K562 (cell line): ENCODE results near the gene P2RY11. TPM values are rescaled to one million over a fixed set of nuclear protein-coding genes. Genes with fewer than 3 reads are reported as not detected.

Source experiments
- ATAC-seq: fragments of 200-7000 bp; cut with Tn5 transposase; 3 replicates; pipeline ENCODE4 v1.9.1; 2020; ENCODE audit warnings: moderate library complexity
- BruUV-seq: library from RNA; stranded (reverse); fragments of 400-500 nt; replicated peaks from 2 replicates; lab custom pipeline; 2021; lab: Mats Ljungman, UMichigan
- CTCF ChIA-PET: fragments of 300-600 bp; formaldehyde crosslinking; extraction: SDS; loops from one replicate; lab custom pipeline; 2021; ENCODE audit warnings: low intra/inter-chr PET ratio; lab: Yijun Ruan, JAX
- POLR2A ChIA-PET: fragments of 300-600, 350-650 bp; sonication (Branson Sonifier 250); formaldehyde crosslinking; extraction: SDS; loops from one replicate; lab custom pipeline; 2021; ENCODE audit warnings: antibody characterized with exemption, inconsistent platforms; lab: Yijun Ruan, JAX
- DNase-seq, 4 experiments: peaks; one replicate each; pipeline versions ENCODE4 v3.0.0 to v3.0.0-alpha.2; 2011 to 2018; ENCODE audit warnings: low spot score in 3 of 4, mixed read lengths in 3 of 4; ENCODE audit errors: extremely low read depth in 1 of 4
- FAIRE-seq: peaks from 2 replicates; lab custom pipeline; 2011; peaks lifted over from hg19 to GRCh38; lab: Jason Lieb, UNC
- H2AFZ ChIP-seq: 2 replicates; pipeline ENCODE4 v1.6.0; 2011; ENCODE audit warnings: low read depth, low read length, control low read depth, inconsistent platforms
- H3K27ac ChIP-seq: fragments of 200-600 bp; 3 replicates; pipeline ENCODE4 v1.8.0; 2011; ENCODE audit warnings: low read depth, mild to moderate bottlenecking, control low read depth, inconsistent platforms, low read length, moderate library complexity, mixed read lengths; ENCODE audit errors: extremely low read depth
- H3K27me3 ChIP-seq, 2 experiments: fragments of 300-600 bp in 1 of 2; 2 replicates in 1 of 2; 3 replicates in 1 of 2; pipeline versions ENCODE4 v1.6.0 to v1.8.0; 2011; ENCODE audit warnings: inconsistent platforms in 2 of 2, low read length in 2 of 2, mild to moderate bottlenecking in 1 of 2, mixed read lengths in 1 of 2, moderate library complexity in 1 of 2; ENCODE audit not compliant: control insufficient read depth in 2 of 2, insufficient read depth in 2 of 2
- H3K36me3 ChIP-seq: fragments of 300-600 bp; 3 replicates; pipeline ENCODE4 v1.8.0; 2011; ENCODE audit warnings: mild to moderate bottlenecking, low read length, inconsistent platforms; ENCODE audit not compliant: control insufficient read depth, insufficient read depth
- H3K4me1 ChIP-seq, 2 experiments: fragments of 200-600 bp in 1 of 2; replicated peaks in 1 of 2; 2 replicates in 1 of 2; 3 replicates in 1 of 2; pipeline versions ENCODE4 v1.5.1 to v1.8.0; 2011; ENCODE audit warnings: inconsistent platforms in 2 of 2, low read length in 2 of 2, mild to moderate bottlenecking in 1 of 2, mixed read lengths in 1 of 2, moderate library complexity in 1 of 2; ENCODE audit not compliant: control insufficient read depth in 2 of 2, insufficient read depth in 2 of 2
- H3K4me2 ChIP-seq: 2 replicates; pipeline ENCODE4 v1.6.1; 2011; ENCODE audit warnings: low read length, control low read depth, inconsistent platforms, mixed read lengths; ENCODE audit not compliant: insufficient read depth
- H3K4me3 ChIP-seq: fragments of 200-600 bp; sonication (generic), shearing (Covaris generic); 2 replicates; pipeline ENCODE4 v1.5.1; 2016; ENCODE audit warnings: control low read depth, inconsistent platforms
- H3K79me2 ChIP-seq: fragments of 200-600 bp; 3 replicates; pipeline ENCODE4 v1.8.0; 2011; ENCODE audit warnings: low read length, inconsistent platforms; ENCODE audit not compliant: control insufficient read depth, insufficient read depth
- H3K9ac ChIP-seq, 2 experiments: 2 replicates each; pipeline versions ENCODE4 v1.6.0 to v1.6.1; 2011; ENCODE audit warnings: low read depth in 2 of 2, low read length in 2 of 2, control low read depth in 1 of 2, inconsistent platforms in 1 of 2, mild to moderate bottlenecking in 1 of 2, mixed read lengths in 1 of 2; ENCODE audit not compliant: insufficient read depth in 1 of 2
- H3K9me1 ChIP-seq: one replicate; pipeline ENCODE4 v1.6.0; 2011; ENCODE audit warnings: inconsistent platforms, mild to moderate bottlenecking, low read length, moderate library complexity; ENCODE audit not compliant: control insufficient read depth, insufficient read depth
- H3K9me3 ChIP-seq: replicated peaks from 2 replicates; pipeline ENCODE4 v1.5.1; 2011; ENCODE audit warnings: low read depth, low read length, inconsistent platforms; ENCODE audit not compliant: control insufficient read depth, insufficient read depth
- H4K20me1 ChIP-seq: replicated peaks from 2 replicates; pipeline ENCODE4 v1.6.1; 2011; ENCODE audit warnings: low read length, inconsistent platforms, mixed read lengths; ENCODE audit not compliant: control insufficient read depth, insufficient read depth
- GTF3C2 ChIP-seq: IDR thresholded peaks from 3 replicates; pipeline ENCODE4 v1.6.1; 2011; ENCODE audit warnings: borderline replicate concordance, mild to moderate bottlenecking, moderate library complexity; ENCODE audit not compliant: insufficient read length; ENCODE audit errors: extremely low read depth
- HES1 ChIP-seq: fragments of 450-650 bp; IDR thresholded peaks from 2 replicates; pipeline ENCODE4 v1.6.1; 2016; ENCODE audit warnings: low read depth, mild to moderate bottlenecking, moderate library complexity
- MED1 ChIP-seq: sonication (generic); formaldehyde crosslinking; IDR thresholded peaks from 2 replicates; pipeline ENCODE4 v1.8.1; 2023; ENCODE audit warnings: missing genetic modification reagents, borderline replicate concordance
- POLR2AphosphoS5 ChIP-seq: IDR thresholded peaks from 2 replicates; pipeline ENCODE4 v1.6.1; 2011; ENCODE audit warnings: mild to moderate bottlenecking, low read depth, low read length, moderate library complexity; ENCODE audit not compliant: control insufficient read depth, insufficient read depth
- POLR2G ChIP-seq: fragments of 200-400 bp; formaldehyde crosslinking; IDR thresholded peaks from 2 replicates; pipeline ENCODE4 v1.6.1; 2017; ENCODE audit warnings: low read depth, mild to moderate bottlenecking, antibody characterized with exemption, low read length, moderate library complexity
- RBM22 ChIP-seq: fragments of 200-400 bp; formaldehyde crosslinking; IDR thresholded peaks from 2 replicates; pipeline ENCODE4 v1.6.1; 2018; ENCODE audit warnings: low read length, low read depth; ENCODE audit not compliant: poor library complexity, severe bottlenecking
- TAF1 ChIP-seq: IDR thresholded peaks from 2 replicates; pipeline ENCODE4 v1.6.1; 2011; ENCODE audit warnings: mild to moderate bottlenecking, low read length, moderate library complexity; ENCODE audit not compliant: insufficient read depth, control insufficient read depth, severe bottlenecking; ENCODE audit errors: extremely low read depth
- ZEB2 ChIP-seq: fragments of 450-650 bp; IDR thresholded peaks from 2 replicates; pipeline ENCODE4 v1.6.1; 2016
- WGBS: fragments of 100-300 bp; shearing (Covaris generic); methylation state at CpG from one replicate; pipeline ENCODE4 v1.1.6; 2016; ENCODE audit warnings: low coverage, mixed read lengths; ENCODE audit not compliant: insufficient coverage; ENCODE audit errors: missing lambda C conversion rate; 5-methylcytosine and 5-hydroxymethylcytosine counted together
- in situ Hi-C: fragments of 300-500 bp; cut with MboI; formaldehyde crosslinking; loops from 4 replicates; pipeline ENCODE4 v1.15.0; 2018; ENCODE audit warnings: inconsistent platforms, mixed read lengths
- intact Hi-C: fragments of 100-400 bp; cut with micrococcal nuclease; formaldehyde crosslinking; loops from 2 replicates; pipeline ENCODE4 v1.14.2; 2022
- polyA plus RNA-seq, 8 experiments: library from polyadenylated mRNA; depleted of rRNA in 4 of 8; stranded (reverse) in 5 of 8; unstranded in 3 of 8; fragments of >200 nt; fragmentation: Nextera tagmentation in 2 of 8; fragmentation: Illumina TruSeq in 1 of 8; extraction: Ambion mirVana in 2 of 8; extraction: Trizol in 1 of 8; gene quantifications; 2 replicates each; pipeline versions ENCODE4 v1.2.1 to v1.2.3, GENCODE V29; 2011 to 2014; ENCODE audit warnings: inconsistent platforms in 1 of 8, missing spikeins in 1 of 8
- total RNA-seq, 7 experiments: library from RNA; depleted of rRNA in 6 of 7; stranded (reverse); fragments of >200 nt in 6 of 7; fragmentation: Illumina TruSeq in 2 of 7; extraction: Trizol in 2 of 7; gene quantifications; 2 replicates each; pipeline versions ENCODE4 v1.2.1 to v1.2.3, GENCODE V29; 2011 to 2021; ENCODE audit warnings: low replicate concordance in 1 of 7

P2RY11 gene
- total and polyA plus RNA-seq, 9 of the 15 experiments (the other 6 are each of a cell fraction or from before 2014, with no cell fraction given): 0.03 to 10.1 (median 1.5) TPM

GRCh38 chr19:10137751-10138682 is 26.5 kb downstream of the P2RY11 start:
- no peak for DNase-seq
- BruUV-seq: no TSS peak
- Histone ChIP-seq H4K20me1 (peaks cover 5% of the 10 kb centered on the region; the same call in 1 of the 2 replicates), H3K9me3 (no peaks in the 10 kb centered on the region), H3K4me3 (no peak overlapping the region), H3K27me3 (no peaks in the 10 kb centered on the region), H3K4me2 (no peak overlapping the region), H2AFZ (no peak overlapping the region), H3K9ac (no peak overlapping the region; a peak in 1 of 4 replicates), H3K36me3 (peaks cover 98% of the 10 kb centered on the region), H3K27ac (no peak overlapping the region), H3K9me1 (no peaks in the 10 kb centered on the region), H3K4me1 (peaks cover 0 to 16% of the 10 kb centered on the region in 2 experiments; a peak in 1 of 5 replicates), H3K79me2 (no peaks in the 10 kb centered on the region)
- POLR2A ChIA-PET: interaction anchor here (0.7 to 1.4 kb wide), 2 partner anchors 22 to 39 kb away, joined by 3 read pairs; no protein-coding TSS in a partner anchor
- intact Hi-C loops: no loop called here
- in situ Hi-C loops: no loop called here
- TF ChIP-seq ZEB2 (no peak), POLR2AphosphoS5 (0 out of 2 replicates have a peak, but pooled peaks have one; percentile 18), GTF3C2 (no peak), POLR2G (peak; percentile 66), MED1 (CRISPR knock-in tag) (no peak), TAF1 (no peak), RBM22 (peak; percentile 44), HES1 (no peak)
- 92% methylated on average over 21 of the region's 38 CpGs for WGBS
- CTCF ChIA-PET: no interaction called here
- ATAC-seq: no peak
- FAIRE-seq: no peak
